BE2C (cell line): ENCODE results near the gene AEN.

Experiments used
- DNase-seq: peaks from one replicate; pipeline ENCODE4 v3.0.0-alpha.2; 2020
- H3K27me3 ChIP-seq: fragments of 250-450 bp; sonication (Bioruptor Pico); 2 replicates; pipeline ENCODE4 v1.5.1; 2020; ENCODE audit warnings: mild to moderate bottlenecking
- H3K36me3 ChIP-seq: fragments of 250-450 bp; sonication (Bioruptor Pico); 2 replicates; pipeline ENCODE4 v1.5.1; 2020; ENCODE audit warnings: mild to moderate bottlenecking
- H3K4me1 ChIP-seq: fragments of 250-450 bp; sonication (Bioruptor Pico); 2 replicates; pipeline ENCODE4 v1.5.1; 2020
- H3K4me3 ChIP-seq: 2 replicates; pipeline ENCODE4 v1.5.1; 2011; ENCODE audit warnings: low read depth, low read length
- H3K9me3 ChIP-seq: fragments of 250-450 bp; sonication (Bioruptor Pico); 2 replicates; pipeline ENCODE4 v1.5.1; 2020
- CTCF ChIP-seq: IDR thresholded peaks from 2 replicates; pipeline ENCODE4 v1.5.1; 2012; ENCODE audit warnings: mild to moderate bottlenecking, low read depth, low read length

The AEN gene

GRCh38 chr15:88664151-88664778, 43.1 kb downstream of the AEN start:
- DNase-seq: no peak

GRCh38 chr15:88674661-88675060, 53.5 kb downstream of the AEN start:
- Histone ChIP-seq H3K9me3 (no peaks in the 10 kb centered on the region), H3K4me1 (no peaks in the 10 kb centered on the region), H3K27me3 (peaks cover 4% of the 10 kb centered on the region; the same call in 1 of the 2 replicates), H3K4me3 (no peak overlapping the region), H3K36me3 (no peaks in the 10 kb centered on the region)
- DNase-seq: no peak
- no peak for TF ChIP-seq CTCF

More at GRCh38 chr15:88664151-88664778, 43.1 kb downstream of the AEN start:
- peaks cover 10% of the 10 kb centered on the region for H3K27me3 ChIP-seq
- H3K36me3 ChIP-seq: no peaks in the 10 kb centered on the region
- H3K4me3 ChIP-seq: no peak overlapping the region
- no peaks in the 10 kb centered on the region for H3K4me1 ChIP-seq
- no peak for TF ChIP-seq CTCF
- no peaks in the 10 kb centered on the region for H3K9me3 ChIP-seq

- no peaks in the 10 kb centered on the region for H3K4me1 ChIP-seq
- DNase-seq: no peak
These were observed 57.6 kb downstream of the AEN start for GRCh38 chr15:88678755-88679154.

GRCh38 chr15:88680241-88681001, 59.3 kb downstream of the AEN start:
- Histone ChIP-seq H3K4me1 (no peaks in the 10 kb centered on the region), H3K9me3 (no peaks in the 10 kb centered on the region), H3K36me3 (no peaks in the 10 kb centered on the region), H3K4me3 (no peak overlapping the region), H3K27me3 (no peaks in the 10 kb centered on the region)
- TF ChIP-seq CTCF: no peak
- no peak for DNase-seq

More at GRCh38 chr15:88678755-88679154, 57.6 kb downstream of the AEN start:
- H3K9me3 ChIP-seq: no peaks in the 10 kb centered on the region
- no peak for TF ChIP-seq CTCF
- H3K27me3 ChIP-seq: no peaks in the 10 kb centered on the region; the same call in 1 of the 2 replicates
- H3K4me3 ChIP-seq: no peak overlapping the region
- no peaks in the 10 kb centered on the region for H3K36me3 ChIP-seq

GRCh38 chr15:88681610-88682221, 60.6 kb downstream of the AEN start:
- Histone ChIP-seq H3K4me1 (no peaks in the 10 kb centered on the region), H3K27me3 (no peaks in the 10 kb centered on the region), H3K36me3 (no peaks in the 10 kb centered on the region), H3K4me3 (no peak overlapping the region), H3K9me3 (no peaks in the 10 kb centered on the region)
- DNase-seq: no peak
- TF ChIP-seq CTCF: no peak
